Measurements from ENCODE around the gene CEP131.

The CEP131 gene

DNA sequence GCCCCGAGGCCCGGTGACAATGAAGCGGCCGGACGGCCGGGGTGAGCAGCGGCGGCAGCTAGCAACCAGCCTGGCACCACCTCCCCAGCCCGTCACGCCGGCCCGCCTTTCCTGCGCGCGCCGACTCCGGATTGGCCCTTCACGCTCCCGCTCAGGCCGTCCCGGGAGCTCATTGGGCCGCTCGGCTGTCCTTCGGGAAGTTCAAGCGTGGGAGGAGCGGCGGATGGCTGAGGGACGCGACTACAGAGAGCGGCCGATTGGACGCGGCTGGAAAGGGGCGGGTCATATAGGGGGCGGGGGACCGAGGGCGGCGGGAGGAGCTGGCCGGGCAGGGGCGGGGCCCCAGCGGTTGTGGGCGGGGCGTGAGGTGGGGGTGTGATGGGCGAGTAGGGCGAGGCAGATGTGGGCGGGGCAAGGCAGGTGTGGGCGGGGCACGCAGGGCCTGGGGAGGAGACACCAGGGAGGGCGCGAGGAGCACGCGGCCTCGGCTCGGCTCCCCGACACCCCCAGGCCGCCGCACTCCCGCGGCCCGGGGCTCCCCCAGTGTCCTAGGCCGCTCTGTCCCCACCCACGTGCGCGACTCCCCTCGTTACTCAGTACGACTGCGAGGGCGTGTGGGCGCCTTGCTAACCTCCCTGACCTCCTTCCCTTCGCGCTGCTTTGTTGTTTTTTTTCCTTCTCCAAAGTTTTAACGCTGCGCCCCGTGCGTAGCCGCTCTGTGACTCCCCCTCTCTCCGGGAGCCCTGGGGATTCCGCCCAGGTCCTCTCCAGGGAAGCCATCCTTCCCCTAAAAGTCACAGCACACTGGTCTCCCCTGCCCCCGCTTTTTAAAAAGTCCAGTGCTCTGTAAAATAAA is at the start of gene CEP131:
Gene CEP131 (minus strand): TSS at position 60 of the 856 bp plus-strand sequence. CDS start 2,909 bp downstream, outside the sequence.
- TF ChIP-seq, protein P1, sequence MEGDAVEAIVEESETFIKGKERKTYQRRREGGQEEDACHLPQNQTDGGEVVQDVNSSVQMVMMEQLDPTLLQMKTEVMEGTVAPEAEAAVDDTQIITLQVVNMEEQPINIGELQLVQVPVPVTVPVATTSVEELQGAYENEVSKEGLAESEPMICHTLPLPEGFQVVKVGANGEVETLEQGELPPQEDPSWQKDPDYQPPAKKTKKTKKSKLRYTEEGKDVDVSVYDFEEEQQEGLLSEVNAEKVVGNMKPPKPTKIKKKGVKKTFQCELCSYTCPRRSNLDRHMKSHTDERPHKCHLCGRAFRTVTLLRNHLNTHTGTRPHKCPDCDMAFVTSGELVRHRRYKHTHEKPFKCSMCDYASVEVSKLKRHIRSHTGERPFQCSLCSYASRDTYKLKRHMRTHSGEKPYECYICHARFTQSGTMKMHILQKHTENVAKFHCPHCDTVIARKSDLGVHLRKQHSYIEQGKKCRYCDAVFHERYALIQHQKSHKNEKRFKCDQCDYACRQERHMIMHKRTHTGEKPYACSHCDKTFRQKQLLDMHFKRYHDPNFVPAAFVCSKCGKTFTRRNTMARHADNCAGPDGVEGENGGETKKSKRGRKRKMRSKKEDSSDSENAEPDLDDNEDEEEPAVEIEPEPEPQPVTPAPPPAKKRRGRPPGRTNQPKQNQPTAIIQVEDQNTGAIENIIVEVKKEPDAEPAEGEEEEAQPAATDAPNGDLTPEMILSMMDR (IDR thresholded peaks at IDR 0.05) = no peak

DNA sequence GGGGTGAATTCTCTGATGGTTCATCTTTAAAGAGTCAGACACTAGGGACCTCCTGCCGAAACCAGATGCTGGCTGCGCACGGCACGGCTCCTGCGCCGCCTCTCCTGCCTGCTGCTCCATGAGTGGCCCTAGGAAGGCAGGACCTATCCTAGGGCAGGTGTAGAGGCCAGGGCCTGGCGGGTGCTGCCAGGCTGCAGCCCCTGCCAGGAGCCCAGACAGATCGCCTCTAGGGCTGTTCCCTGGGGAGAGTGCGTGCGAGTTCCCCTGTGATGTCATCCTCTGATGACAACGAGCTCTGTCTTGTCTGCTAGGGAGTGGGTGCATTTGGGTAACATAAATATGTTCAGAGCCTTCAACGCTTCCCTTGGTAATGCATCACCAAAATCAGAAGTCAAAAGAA is 48.5 kb upstream of the CEP131 start:
- TF ChIP-seq, protein P1 (IDR thresholded peaks at IDR 0.05) = no peak

DNA sequence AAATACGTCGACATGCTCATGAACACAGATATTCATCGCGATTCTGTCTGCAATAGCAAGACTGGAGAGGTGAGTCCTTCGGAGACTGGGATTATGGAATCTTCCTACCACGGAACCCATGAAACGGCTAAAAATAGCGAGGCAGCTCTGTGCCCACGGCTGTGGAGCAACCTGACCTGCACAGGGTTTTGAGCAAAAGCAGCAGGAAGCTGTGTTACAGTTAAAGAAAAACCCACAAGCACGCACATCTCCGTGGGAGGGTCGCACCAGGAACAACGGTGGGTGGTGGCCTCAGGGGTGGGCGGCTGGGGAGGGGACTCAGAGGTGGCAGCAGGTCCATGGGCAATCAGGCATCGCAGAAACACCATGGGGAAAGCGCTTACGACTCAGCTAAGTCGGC is 47.5 kb upstream of the CEP131 start:
- TF ChIP-seq, protein P1 (IDR thresholded peaks at IDR 0.05) = no peak

DNA sequence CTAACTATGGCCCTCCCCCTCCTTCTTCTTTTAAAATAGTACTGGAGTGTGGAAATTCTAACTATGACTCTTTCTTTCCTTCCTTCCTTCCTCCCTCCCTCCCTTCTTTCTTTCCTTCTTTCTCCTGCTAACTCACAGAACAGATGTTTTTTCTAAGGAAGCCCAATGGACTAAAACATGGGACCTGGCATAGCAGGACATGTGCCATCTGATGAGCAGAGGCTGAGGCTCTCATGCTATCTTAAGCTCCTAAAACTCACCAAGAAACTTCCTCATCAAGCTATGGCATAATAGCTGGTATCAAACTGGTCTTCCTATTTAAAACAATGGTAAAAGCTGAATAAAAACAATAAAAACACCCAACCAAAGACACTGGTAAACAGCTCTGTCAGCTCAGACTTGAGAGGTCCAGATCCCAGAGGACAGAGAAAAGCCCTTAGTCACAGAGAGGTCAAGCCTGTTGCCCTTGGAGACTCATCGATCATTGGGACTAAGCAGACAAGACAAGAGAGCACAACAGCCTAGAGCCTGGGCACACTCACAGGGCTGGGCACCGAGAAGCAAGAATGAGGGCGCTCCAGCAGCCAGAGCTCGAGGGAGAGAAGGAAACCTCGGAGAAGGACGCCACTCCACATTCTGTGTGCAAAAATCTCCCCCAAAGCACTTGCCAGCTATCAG is 44.8 kb upstream of the CEP131 start:
- TF ChIP-seq, protein P1 (IDR thresholded peaks at IDR 0.05) = no peak

DNA sequence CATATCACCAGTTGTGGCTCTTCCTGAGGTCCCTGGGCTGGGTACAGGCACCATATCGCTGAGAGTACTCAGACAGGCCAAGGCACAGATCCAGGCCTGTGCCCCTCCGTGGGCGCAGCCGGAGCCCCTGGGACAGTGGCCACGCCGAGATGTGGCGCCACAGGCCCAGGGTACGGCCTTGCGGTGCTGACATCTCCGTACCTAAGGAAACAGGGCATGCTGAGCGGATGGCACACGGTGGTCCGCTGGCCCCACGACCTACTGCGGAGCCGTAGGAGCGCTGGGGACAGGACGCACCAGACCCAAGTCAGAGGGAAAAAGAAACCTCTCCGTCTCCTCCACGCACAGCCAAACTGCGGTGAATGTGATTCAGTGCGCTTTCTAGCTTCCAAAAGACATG is 42.8 kb upstream of the CEP131 start:
- TF ChIP-seq, protein P1 (IDR thresholded peaks at IDR 0.05) = no peak

DNA sequence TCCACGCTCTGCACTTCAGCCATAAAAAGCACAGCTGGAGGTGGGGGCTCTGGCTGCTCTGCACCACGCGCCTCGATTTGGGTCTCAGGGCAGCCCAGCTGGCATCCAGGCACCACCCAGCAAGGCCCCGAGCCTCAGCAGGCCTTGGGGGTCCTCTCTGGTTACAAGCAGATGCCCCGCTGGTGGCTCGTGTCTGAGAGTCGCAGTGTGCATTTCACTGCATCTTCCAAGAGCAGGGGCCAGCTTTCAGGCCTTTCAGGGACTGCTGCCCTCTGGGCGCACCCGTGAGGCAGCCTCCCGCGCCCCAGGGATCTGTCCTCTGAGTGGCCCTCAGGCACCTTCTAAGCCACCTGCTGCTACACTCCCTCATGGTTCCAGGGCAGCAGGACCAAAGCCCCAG is 41.9 kb upstream of the CEP131 start:
- TF ChIP-seq, protein P1 (IDR thresholded peaks at IDR 0.05) = no peak

DNA sequence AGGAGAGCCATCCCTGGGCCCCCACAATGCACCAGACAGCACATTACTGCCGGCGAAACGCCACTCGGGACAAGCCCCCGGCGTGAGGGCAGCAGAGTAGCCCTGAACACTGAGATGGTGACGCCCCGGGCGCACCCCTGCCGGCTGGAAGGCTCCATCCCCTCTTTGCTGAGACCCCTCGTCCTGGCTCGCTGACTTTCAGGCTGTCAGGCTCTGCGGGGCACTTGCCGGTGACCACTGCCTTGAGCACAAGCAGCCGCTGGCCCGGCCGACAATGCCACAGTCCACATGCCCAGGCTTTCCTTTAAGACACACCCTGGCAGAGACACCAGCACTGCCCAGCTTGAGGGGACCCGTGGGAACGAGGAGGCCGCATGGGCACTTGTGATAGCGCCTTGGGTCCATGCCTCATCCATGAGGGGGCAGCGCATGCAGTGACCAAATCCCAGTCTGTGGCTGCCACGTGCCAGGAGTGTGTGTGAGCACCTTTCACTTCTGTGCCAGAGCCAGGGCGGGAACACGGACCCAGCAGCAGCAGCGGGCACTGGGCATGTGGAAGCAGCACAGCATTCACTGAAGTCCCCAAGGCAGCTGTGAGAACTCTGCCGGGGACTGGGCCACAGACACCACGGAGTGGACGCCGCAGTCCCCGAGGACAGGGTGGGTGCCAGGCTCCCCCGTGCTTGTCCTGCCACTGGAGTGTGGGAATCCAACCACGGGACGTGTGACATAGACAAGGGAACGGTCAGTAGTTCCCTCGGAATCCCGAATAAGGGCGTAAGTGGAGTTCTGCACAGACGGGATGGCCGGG is 40.8 kb upstream of the CEP131 start:
- TF ChIP-seq, protein P1 (IDR thresholded peaks at IDR 0.05) = no peak

Measured in LNCAP (cell line).